Measurements from ENCODE around the gene FTO.

GRCh38 chr16:53721017-53721416 lies 17.1 kb downstream of the FTO start:
- no peak for TF ChIP-seq REST (IDR thresholded peaks at IDR 0.05; ENCODE audit: insufficient read depth in 1 of 2, low read depth in 2 of 2, low read length in 2 of 2)
- no peak for TF ChIP-seq SIN3A (IDR thresholded peaks at IDR 0.05; ENCODE audit: borderline replicate concordance, insufficient read depth, low read length)
- no peak for TF ChIP-seq FOXP2 (optimal IDR thresholded peaks at IDR 0.05; ENCODE audit: borderline replicate concordance, extremely low read depth, extremely low read length, insufficient read depth)

Measured in PFSK-1 (cell line).